IMR-90 (cell line): ENCODE measurements around the gene USP17L24. TPM values are rescaled to one million over a fixed set of nuclear protein-coding genes. Genes with fewer than 3 reads are reported as not detected.
"Not testable (repeated sequence)": the region's sequence is repeated elsewhere in the genome, so short reads cannot be mapped to it uniquely, and the experiment has no call there.

Source experiments
- ATAC-seq: fragments of 200-7000 bp; cut with Tn5 transposase; 2 replicates; pipeline ENCODE4 v1.9.1; 2020; ENCODE audit warnings: low read depth, mild to moderate bottlenecking, moderate library complexity
- Bru-seq: library from RNA; stranded (reverse); fragments of 400-500 nt; gene quantifications from one replicate; lab custom pipeline; 2021; lab: Mats Ljungman, UMichigan
- BruChase-seq, 2 experiments: library from RNA; stranded (reverse); fragments of 400-500 nt; gene quantifications; one replicate each; lab custom pipeline; 2021; lab: Mats Ljungman, UMichigan
- BruUV-seq: library from RNA; stranded (reverse); fragments of 400-500 nt; replicated peaks from 2 replicates; lab custom pipeline; 2021; lab: Mats Ljungman, UMichigan
- CTCF ChIA-PET: fragments of 300-600 bp; formaldehyde crosslinking; extraction: SDS; loops from one replicate; lab custom pipeline; 2021; ENCODE audit warnings: antibody characterized with exemption; lab: Yijun Ruan, JAX
- POLR2A ChIA-PET: fragments of 300-600 bp; sonication (Branson Sonifier 250); formaldehyde crosslinking; loops from one replicate; lab custom pipeline; 2022; ENCODE audit warnings: antibody characterized with exemption; ENCODE audit not compliant: unreplicated experiment; lab: Charles Lee
- DNase-seq: peaks from one replicate; pipeline ENCODE4 v3.0.0; 2013
- H2AFZ ChIP-seq: replicated peaks from 2 replicates; pipeline ENCODE3; 2013; ENCODE audit warnings: low read length, mild to moderate bottlenecking; ENCODE audit not compliant: poor library complexity
- H2AK5ac ChIP-seq: 2 replicates; pipeline ENCODE4 v1.6.1; 2013; ENCODE audit warnings: low read depth, low read length, inconsistent platforms
- H2AK9ac ChIP-seq: replicated peaks from 2 replicates; pipeline ENCODE3; 2013; ENCODE audit warnings: mild to moderate bottlenecking, low read depth, low read length, moderate library complexity; ENCODE audit not compliant: poor library complexity
- H2BK120ac ChIP-seq: 2 replicates; pipeline ENCODE4 v1.6.1; 2013; ENCODE audit warnings: low read depth, low read length, inconsistent platforms
- H2BK15ac ChIP-seq: 3 replicates; pipeline ENCODE4 v1.6.1; 2013; ENCODE audit warnings: low read depth, low read length, inconsistent platforms
- H2BK20ac ChIP-seq: 2 replicates; pipeline ENCODE4 v1.6.1; 2013; ENCODE audit warnings: low read depth, mild to moderate bottlenecking, inconsistent platforms, low read length, moderate library complexity
- H2BK5ac ChIP-seq: 2 replicates; pipeline ENCODE4 v1.6.1; 2013; ENCODE audit warnings: mild to moderate bottlenecking, low read depth, low read length, inconsistent platforms; ENCODE audit not compliant: poor library complexity, severe bottlenecking
- H3K14ac ChIP-seq: replicated peaks from 2 replicates; pipeline ENCODE4 v1.6.1; 2013; ENCODE audit warnings: low read depth, low read length, inconsistent platforms
- H3K18ac ChIP-seq: 2 replicates; pipeline ENCODE4 v1.6.1; 2013; ENCODE audit warnings: low read depth, low read length, control low read depth
- H3K23ac ChIP-seq: 2 replicates; pipeline ENCODE4 v1.6.1; 2013; ENCODE audit warnings: low read depth, low read length, inconsistent platforms
- H3K27ac ChIP-seq: 2 replicates; pipeline ENCODE4 v1.5.1; 2013; ENCODE audit warnings: mild to moderate bottlenecking, control low read depth, low read length; ENCODE audit not compliant: insufficient read depth
- H3K27me3 ChIP-seq: 2 replicates; pipeline ENCODE4 v1.6.1; 2013; ENCODE audit warnings: low read length; ENCODE audit not compliant: control insufficient read depth, insufficient read depth
- H3K36me3 ChIP-seq: 2 replicates; pipeline ENCODE4 v1.6.1; 2013; ENCODE audit warnings: low read length, mixed read lengths; ENCODE audit not compliant: control insufficient read depth, insufficient read depth
- H3K4ac ChIP-seq: 2 replicates; pipeline ENCODE4 v1.6.1; 2013; ENCODE audit warnings: low read depth, low read length, inconsistent platforms
- H3K4me1 ChIP-seq: 2 replicates; pipeline ENCODE4 v1.6.1; 2013; ENCODE audit warnings: low read length, mixed read lengths; ENCODE audit not compliant: control insufficient read depth, insufficient read depth
- H3K4me2 ChIP-seq: 2 replicates; pipeline ENCODE4 v1.6.1; 2013; ENCODE audit warnings: low read depth, mild to moderate bottlenecking, control low read depth, low read length, moderate library complexity
- H3K4me3 ChIP-seq: 2 replicates; pipeline ENCODE4 v1.5.1; 2013; ENCODE audit warnings: low read depth, mild to moderate bottlenecking, control low read depth, low read length, moderate library complexity; ENCODE audit not compliant: insufficient read depth
- H3K56ac ChIP-seq: 2 replicates; pipeline ENCODE4 v1.6.1; 2013; ENCODE audit warnings: low read length, inconsistent platforms; ENCODE audit not compliant: insufficient read depth; ENCODE audit errors: extremely low read depth
- H3K79me1 ChIP-seq, 2 experiments: 2 replicates each; pipeline ENCODE4 v1.6.1; 2013; ENCODE audit warnings: low read length in 2 of 2, inconsistent platforms in 1 of 2, low read depth in 1 of 2
- H3K9ac ChIP-seq: 2 replicates; pipeline ENCODE4 v1.6.1; 2013; ENCODE audit warnings: low read depth, low read length, control low read depth
- H3K9me1 ChIP-seq: 2 replicates; pipeline ENCODE4 v1.6.1; 2013; ENCODE audit warnings: low read length, inconsistent platforms; ENCODE audit not compliant: insufficient read depth
- H3K9me3 ChIP-seq: 2 replicates; pipeline ENCODE4 v1.6.1; 2013; ENCODE audit warnings: low read length; ENCODE audit not compliant: control insufficient read depth, insufficient read depth
- H4K20me1 ChIP-seq: 2 replicates; pipeline ENCODE4 v1.6.1; 2013; ENCODE audit warnings: low read length, inconsistent platforms; ENCODE audit not compliant: insufficient read depth
- H4K5ac ChIP-seq: 2 replicates; pipeline ENCODE4 v1.6.1; 2013; ENCODE audit warnings: mild to moderate bottlenecking, low read depth, low read length, control low read depth
- H4K8ac ChIP-seq, 2 experiments: 2 replicates each; pipeline ENCODE4 v1.6.1; 2013; ENCODE audit warnings: low read depth in 2 of 2, low read length in 2 of 2, control low read depth in 1 of 2, inconsistent platforms in 1 of 2
- H4K91ac ChIP-seq: 2 replicates; pipeline ENCODE4 v1.6.1; 2013; ENCODE audit warnings: low read depth, low read length, inconsistent platforms; ENCODE audit not compliant: insufficient read depth
- WGBS, 2 experiments: methylation state at CpG; one replicate each; pipeline versions ENCODE4 v1.1.5 to v1.1.7; 2013; ENCODE audit warnings: missing lambda C conversion rate in 2 of 2; ENCODE audit not compliant: insufficient read length in 1 of 2; ENCODE audit errors: extremely low coverage in 2 of 2; 5-methylcytosine and 5-hydroxymethylcytosine counted together
- dilution Hi-C: fragments of 300-500 bp; cut with HindIII; formaldehyde crosslinking; loops from one replicate; pipeline ENCODE4 v1.14.3; 2018; ENCODE audit warnings: low sequenced_read_pairs; ENCODE audit not compliant: unreplicated experiment
- in situ Hi-C: fragments of 300-500 bp; cut with MboI; formaldehyde crosslinking; loops from 3 replicates; pipeline ENCODE4 v1.14.3; 2019; ENCODE audit warnings: low sequenced_read_pairs, inconsistent platforms, mixed read lengths
- intact Hi-C: fragments of 100-400 bp; cut with micrococcal nuclease; formaldehyde crosslinking; loops from 2 replicates; pipeline ENCODE4 v1.10.0; 2022
- long read RNA-seq: library from polyadenylated mRNA; unstranded; transcript quantifications from one replicate; pipeline ENCODE4 v2.0.0, GENCODE V29; 2021; ENCODE audit not compliant: unreplicated experiment
- polyA plus RNA-seq, 3 experiments: library from polyadenylated mRNA; depleted of rRNA; stranded (reverse); fragments of >200 nt; gene quantifications; 2 replicates each; pipeline ENCODE4 v1.2.3, GENCODE V29; 2012; ENCODE audit warnings: low replicate concordance in 1 of 3
- total RNA-seq: library from RNA; depleted of rRNA; stranded (reverse); fragments of >200 nt; gene quantifications from 2 replicates; pipeline ENCODE4 v1.2.3, GENCODE V29; 2012; rRNA removed

USP17L24 gene
- total RNA-seq, result not detected in 2 replicates
- not detected in 2 replicates for polyA plus RNA-seq (2012; rRNA removed)
- polyA plus RNA-seq (2012; cell fraction: cytosol; rRNA removed), result not detected in 2 replicates
- not detected in 2 replicates for polyA plus RNA-seq (2012; cell fraction: nucleus; rRNA removed; ENCODE audit: low replicate concordance)
- Bru-seq, nascent RNA, result not detected
- BruChase-seq, experiment 1, labeled RNA remaining after a 6-hour chase, result not detected
- not detected for BruChase-seq, experiment 2, labeled RNA remaining after a 2-hour chase
- long read RNA-seq, result 0 reads

- H3K4me3 ChIP-seq, H3K56ac ChIP-seq, H4K8ac ChIP-seq, ATAC-seq, in situ Hi-C loops, H3K36me3 ChIP-seq, POLR2A ChIA-PET, H2AFZ ChIP-seq, H3K9ac ChIP-seq, H4K5ac ChIP-seq, H2BK120ac ChIP-seq, BruUV-seq, H3K4ac ChIP-seq, CTCF ChIA-PET, H2AK9ac ChIP-seq, intact Hi-C loops, H2AK5ac ChIP-seq, H3K14ac ChIP-seq, H3K27ac ChIP-seq, H3K9me3 ChIP-seq, H2BK20ac ChIP-seq, H3K9me1 ChIP-seq, DNase-seq, H2BK5ac ChIP-seq, H3K4me2 ChIP-seq, H2BK15ac ChIP-seq, H3K18ac ChIP-seq, H4K91ac ChIP-seq, dilution Hi-C loops, H3K79me1 ChIP-seq, H3K23ac ChIP-seq, H3K27me3 ChIP-seq, H4K20me1 ChIP-seq, H3K4me1 ChIP-seq: not testable (repeated sequence)
- WGBS, 2 experiments, result no CpG with 5 or more reads among the region's 15 CpGs
Observed at GRCh38 chr4:9324865-9325264, at the start of gene USP17L24. USP17L24 (plus strand) TSS chr4:9325165; CDS start chr4:9325165, 0 bp downstream.

GRCh38 chr4:9324191-9324590, 774 bp upstream of the USP17L24 start:
- H3K14ac ChIP-seq, H2BK120ac ChIP-seq, H3K79me1 ChIP-seq, H3K56ac ChIP-seq, H3K4me3 ChIP-seq, H2AFZ ChIP-seq, intact Hi-C loops, H3K27ac ChIP-seq, H3K27me3 ChIP-seq, CTCF ChIA-PET, in situ Hi-C loops, H4K5ac ChIP-seq, BruUV-seq, H3K18ac ChIP-seq, H4K20me1 ChIP-seq, H4K91ac ChIP-seq, DNase-seq, dilution Hi-C loops, H2BK15ac ChIP-seq, H2AK9ac ChIP-seq, ATAC-seq, H3K9ac ChIP-seq, H3K4ac ChIP-seq, H3K9me1 ChIP-seq, H3K9me3 ChIP-seq, H3K23ac ChIP-seq, H2BK20ac ChIP-seq, H2AK5ac ChIP-seq, POLR2A ChIA-PET, H2BK5ac ChIP-seq, H3K36me3 ChIP-seq, H4K8ac ChIP-seq, H3K4me1 ChIP-seq, H3K4me2 ChIP-seq: not testable (repeated sequence)
- WGBS, 2 experiments, result no CpG with 5 or more reads among the region's 13 CpGs
